AG04450 (cell line): ENCODE data around the gene LALBA. TPM values are rescaled to one million over a fixed set of nuclear protein-coding genes. Genes with fewer than 3 reads are reported as not detected.
"Not testable (repeated sequence)": the region's sequence is repeated elsewhere in the genome, so short reads cannot be mapped to it uniquely, and the experiment has no call there.

Experiments
- CTCF ChIA-PET: fragments of 300-600, 350-600 bp; formaldehyde crosslinking; extraction: SDS; loops from one replicate; lab custom pipeline; 2022; ENCODE audit warnings: antibody characterized with exemption, inconsistent platforms; lab: Charles Lee
- POLR2A ChIA-PET: fragments of 350-600 bp; formaldehyde crosslinking; extraction: SDS; loops from one replicate; lab custom pipeline; 2021; ENCODE audit warnings: antibody characterized with exemption, inconsistent platforms; lab: Yijun Ruan, JAX
- DNase-seq: peaks from one replicate; pipeline ENCODE4 v3.0.0-alpha.2; 2011; ENCODE audit warnings: low read depth, low spot score
- H3K27ac ChIP-seq: one replicate; pipeline ENCODE4 v1.5.1; 2012; ENCODE audit warnings: low read depth, low read length, control low read depth
- H3K27me3 ChIP-seq: one replicate; pipeline ENCODE4 v1.6.0; 2012; ENCODE audit warnings: low read length; ENCODE audit not compliant: control insufficient read depth, insufficient read depth
- H3K4me3 ChIP-seq: 2 replicates; pipeline ENCODE4 v1.5.1; 2011; ENCODE audit warnings: mild to moderate bottlenecking, low read depth, low read length, control low read depth
- H3K9me3 ChIP-seq: 2 replicates; pipeline ENCODE4 v1.5.1; 2012; ENCODE audit warnings: low read length; ENCODE audit not compliant: control insufficient read depth, insufficient read depth
- polyA plus RNA-seq: library from polyadenylated mRNA; depleted of rRNA; stranded (reverse); fragments of >200 nt; gene quantifications from 2 replicates; pipeline ENCODE4 v1.2.3, GENCODE V29; 2011
- TF ChIP-seq, protein P1 (sequence below): IDR thresholded peaks from 2 replicates; pipeline ENCODE4 v1.5.1; 2011; ENCODE audit warnings: low read depth, low read length, control low read depth, inconsistent platforms

Gene LALBA
- polyA plus RNA-seq, 1 experiment = not detected

DNA sequence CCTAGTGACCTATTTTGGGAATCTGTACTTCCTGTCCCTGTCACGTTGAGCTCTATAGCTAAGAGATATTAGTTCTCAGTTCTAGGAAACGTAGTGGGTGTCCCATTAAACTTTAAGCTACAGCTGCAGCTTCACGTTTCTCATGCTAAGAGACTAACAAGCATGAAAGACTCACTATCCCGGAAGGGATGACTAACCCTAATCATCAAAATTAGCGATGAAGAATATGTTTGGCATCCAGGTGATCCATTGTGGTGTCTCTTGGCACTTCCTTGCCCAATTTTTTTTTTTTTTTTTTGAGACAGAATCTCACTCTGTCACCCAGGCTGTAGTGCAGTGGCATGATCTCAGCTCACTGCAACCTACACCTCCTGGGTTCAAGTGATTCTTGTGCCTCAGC, 11.0 kb upstream of the LALBA start:
- H3K27ac ChIP-seq = no peak overlapping the region
- no peak overlapping the region for H3K4me3 ChIP-seq
- ChIA-PET CTCF (interaction anchor here (0.6 kb wide), 1 partner anchor 384 kb away, joined by 3 read pairs; no protein-coding TSS in a partner anchor), POLR2A (interaction anchor here (0.6 kb wide), 1 partner anchor 10 kb away, joined by 5 read pairs; no protein-coding TSS in a partner anchor)
- H3K9me3 ChIP-seq = no peaks in the 10 kb centered on the region
- no peaks in the 10 kb centered on the region for H3K27me3 ChIP-seq
- TF ChIP-seq, protein P1, sequence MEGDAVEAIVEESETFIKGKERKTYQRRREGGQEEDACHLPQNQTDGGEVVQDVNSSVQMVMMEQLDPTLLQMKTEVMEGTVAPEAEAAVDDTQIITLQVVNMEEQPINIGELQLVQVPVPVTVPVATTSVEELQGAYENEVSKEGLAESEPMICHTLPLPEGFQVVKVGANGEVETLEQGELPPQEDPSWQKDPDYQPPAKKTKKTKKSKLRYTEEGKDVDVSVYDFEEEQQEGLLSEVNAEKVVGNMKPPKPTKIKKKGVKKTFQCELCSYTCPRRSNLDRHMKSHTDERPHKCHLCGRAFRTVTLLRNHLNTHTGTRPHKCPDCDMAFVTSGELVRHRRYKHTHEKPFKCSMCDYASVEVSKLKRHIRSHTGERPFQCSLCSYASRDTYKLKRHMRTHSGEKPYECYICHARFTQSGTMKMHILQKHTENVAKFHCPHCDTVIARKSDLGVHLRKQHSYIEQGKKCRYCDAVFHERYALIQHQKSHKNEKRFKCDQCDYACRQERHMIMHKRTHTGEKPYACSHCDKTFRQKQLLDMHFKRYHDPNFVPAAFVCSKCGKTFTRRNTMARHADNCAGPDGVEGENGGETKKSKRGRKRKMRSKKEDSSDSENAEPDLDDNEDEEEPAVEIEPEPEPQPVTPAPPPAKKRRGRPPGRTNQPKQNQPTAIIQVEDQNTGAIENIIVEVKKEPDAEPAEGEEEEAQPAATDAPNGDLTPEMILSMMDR = no peak
- DNase-seq = no peak

DNA sequence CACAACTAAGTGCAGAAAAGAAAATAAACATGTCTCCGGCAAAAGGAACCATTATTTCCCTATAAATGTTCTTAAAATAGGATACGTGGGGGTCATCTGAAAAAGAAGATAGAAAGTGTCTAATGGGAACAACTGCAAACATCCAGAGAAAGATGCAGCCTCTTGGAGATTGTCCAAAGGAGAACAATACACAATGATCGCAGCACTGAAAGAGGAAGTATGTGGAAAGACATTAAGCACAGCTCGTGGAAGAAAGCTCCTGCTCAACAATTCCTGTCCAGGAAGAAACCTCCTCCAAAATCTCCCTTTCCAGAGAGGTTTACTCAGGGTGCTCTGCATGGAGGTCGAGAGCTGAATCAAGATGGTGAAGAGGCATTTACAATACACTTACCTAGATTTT, 2.5 kb upstream of the LALBA start:
- CTCF ChIA-PET = no interaction called here
- POLR2A ChIA-PET = no interaction called here
- Histone ChIP-seq H3K4me3 (no peak overlapping the region), H3K9me3 (no peaks in the 10 kb centered on the region), H3K27me3 (no peaks in the 10 kb centered on the region), H3K27ac (no peak overlapping the region)
- TF ChIP-seq, protein P1 = no peak
- no peak for DNase-seq

DNA sequence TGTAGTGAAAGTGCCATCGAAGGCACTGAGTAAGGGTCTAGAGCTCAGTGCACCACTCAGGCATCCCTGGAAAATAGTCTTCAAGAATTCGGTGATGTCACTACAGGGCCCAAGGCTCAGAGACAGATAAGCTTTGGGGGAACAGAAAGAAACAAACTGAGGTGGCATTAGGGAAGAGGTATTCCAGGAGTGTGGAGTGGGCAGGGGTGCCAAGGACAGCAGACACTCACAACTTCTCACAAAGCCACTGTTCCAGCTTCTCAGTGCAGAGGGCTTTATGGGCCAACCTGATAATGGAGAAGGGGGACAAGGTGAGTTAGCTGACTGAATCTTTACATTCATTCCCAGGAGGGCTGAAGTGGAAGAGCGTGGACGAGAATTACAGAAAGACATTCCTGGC, 2.1 kb downstream of the LALBA start:
- ChIA-PET POLR2A (no interaction called here), CTCF (no interaction called here)
- DNase-seq = no peak

DNA sequence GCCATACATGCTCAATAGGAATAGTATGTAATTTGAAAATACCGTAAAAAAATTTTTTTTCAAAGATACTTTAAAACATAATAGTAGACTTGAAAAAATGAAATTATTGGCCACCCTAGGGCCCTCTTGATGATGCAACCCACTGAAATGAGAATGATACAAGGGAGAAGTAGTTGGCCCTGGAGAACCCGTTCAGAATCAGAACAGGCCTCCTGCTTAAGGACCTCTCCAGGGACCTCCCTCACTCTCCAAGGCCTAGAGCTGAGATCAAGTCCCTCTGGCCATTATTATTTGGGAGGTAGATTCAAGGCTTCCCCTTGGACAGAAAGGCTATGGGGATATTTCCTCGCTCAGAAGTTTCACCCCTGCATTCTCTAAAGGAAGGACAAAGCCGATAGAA, 11.9 kb downstream of the LALBA start:
- H3K9me3 ChIP-seq = no peaks in the 10 kb centered on the region
- no peak overlapping the region for H3K27ac ChIP-seq
- DNase-seq = no peak
- TF ChIP-seq, protein P1 = no peak
- H3K4me3 ChIP-seq = no peak overlapping the region
- ChIA-PET POLR2A (no interaction called here), CTCF (no interaction called here)
- H3K27me3 ChIP-seq = peaks cover 13% of the 10 kb centered on the region

More for the DNA sequence above, 2.1 kb downstream of the LALBA start:
- Histone ChIP-seq H3K27me3 (peaks cover 2% of the 10 kb centered on the region), H3K9me3 (no peaks in the 10 kb centered on the region), H3K27ac (no peak overlapping the region), H3K4me3 (no peak overlapping the region)
- TF ChIP-seq, protein P1 = no peak

DNA sequence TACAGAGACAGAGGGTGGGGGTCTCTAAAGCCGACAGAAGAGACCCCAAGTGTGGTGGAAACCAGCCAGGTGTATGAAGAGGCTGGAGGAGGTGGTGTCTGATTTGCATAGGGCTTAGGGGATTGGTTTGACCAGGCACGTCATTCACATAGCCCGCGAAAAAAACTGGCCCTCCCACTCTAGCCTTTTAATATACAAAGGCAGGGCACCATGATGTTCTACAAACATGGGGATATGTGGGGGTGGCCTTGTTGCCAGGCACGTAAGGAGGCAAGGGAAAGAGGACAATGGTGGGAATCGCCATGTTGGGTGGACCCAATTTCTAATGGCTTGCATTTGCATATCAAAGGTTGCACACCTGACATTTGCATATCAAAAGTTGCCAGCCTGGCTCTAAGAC, 13.2 kb downstream of the LALBA start:
- H3K27me3 ChIP-seq = peaks cover 8% of the 10 kb centered on the region
- no peak overlapping the region for H3K27ac ChIP-seq
- CTCF ChIA-PET = interaction anchor here (1.3 kb wide), 1 partner anchor 14 kb away, joined by 3 read pairs; no protein-coding TSS in a partner anchor
- H3K4me3 ChIP-seq = no peak overlapping the region
- no peak for DNase-seq
- POLR2A ChIA-PET = no interaction called here
- TF ChIP-seq, protein P1 = no peak
- no peaks in the 10 kb centered on the region for H3K9me3 ChIP-seq

DNA sequence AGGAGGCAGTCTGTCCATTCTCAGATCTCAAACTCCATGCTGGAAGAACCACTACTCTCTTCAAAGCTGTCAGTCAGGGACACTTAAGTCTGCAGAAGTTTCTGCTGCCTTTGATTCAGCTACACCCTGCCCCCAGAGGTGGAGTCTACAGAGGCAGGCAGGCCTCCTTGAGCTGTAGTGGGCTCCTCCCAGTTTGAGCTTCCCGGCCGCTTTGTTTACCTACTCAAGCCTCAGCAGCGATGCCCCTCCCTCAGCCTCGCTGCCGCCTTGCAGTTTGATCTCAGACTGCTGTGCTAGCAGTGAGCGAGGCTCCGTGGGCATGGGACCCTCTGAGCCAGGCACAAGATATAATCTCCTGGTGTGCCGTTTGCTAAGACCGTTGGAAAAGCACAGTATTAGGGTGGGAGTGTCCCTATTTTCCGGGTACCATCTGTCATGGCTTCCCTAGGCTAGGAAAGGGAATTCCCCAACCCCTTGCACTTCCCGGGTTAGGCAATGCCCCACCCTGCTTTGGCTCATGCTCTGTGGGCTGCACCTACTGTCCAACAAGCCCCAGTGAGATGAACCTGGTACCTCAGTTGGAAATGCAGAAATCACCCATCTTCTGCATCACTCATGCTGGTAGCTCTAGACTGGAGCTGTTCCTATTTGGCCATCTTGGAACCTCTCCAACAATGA, 16.0 kb downstream of the LALBA start:
- DNase-seq, H3K27ac ChIP-seq, H3K9me3 ChIP-seq, H3K27me3 ChIP-seq, POLR2A ChIA-PET, H3K4me3 ChIP-seq: not testable (repeated sequence)
- CTCF ChIA-PET = interaction anchor here (1.5 kb wide), 1 partner anchor 12 kb away, joined by 3 read pairs; no protein-coding TSS in a partner anchor

DNA sequence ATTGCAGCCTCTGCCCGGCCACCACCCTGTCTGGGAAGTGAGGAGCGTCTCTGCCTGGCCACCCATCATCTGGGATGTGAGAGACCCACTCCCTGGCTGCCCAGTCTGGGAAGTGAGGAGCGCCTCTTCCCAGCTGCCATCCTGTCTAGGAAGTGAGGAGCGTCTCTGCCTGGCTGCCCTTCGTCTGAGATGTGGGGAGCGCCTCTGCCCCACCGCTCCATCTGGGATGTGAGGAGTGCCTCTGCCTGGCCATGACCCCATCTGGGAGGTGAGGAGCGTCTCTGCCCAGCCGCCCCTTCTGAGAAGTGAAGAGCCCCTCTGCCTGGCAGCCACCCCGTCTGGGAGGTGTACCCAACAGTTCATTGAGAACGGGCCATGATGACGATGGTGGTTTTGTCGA, 18.2 kb downstream of the LALBA start:
- CTCF ChIA-PET, POLR2A ChIA-PET, H3K4me3 ChIP-seq, H3K9me3 ChIP-seq, H3K27me3 ChIP-seq, DNase-seq, H3K27ac ChIP-seq: not testable (repeated sequence)
